ENCODE results near the gene EXOC1L.

The EXOC1L gene

DNA sequence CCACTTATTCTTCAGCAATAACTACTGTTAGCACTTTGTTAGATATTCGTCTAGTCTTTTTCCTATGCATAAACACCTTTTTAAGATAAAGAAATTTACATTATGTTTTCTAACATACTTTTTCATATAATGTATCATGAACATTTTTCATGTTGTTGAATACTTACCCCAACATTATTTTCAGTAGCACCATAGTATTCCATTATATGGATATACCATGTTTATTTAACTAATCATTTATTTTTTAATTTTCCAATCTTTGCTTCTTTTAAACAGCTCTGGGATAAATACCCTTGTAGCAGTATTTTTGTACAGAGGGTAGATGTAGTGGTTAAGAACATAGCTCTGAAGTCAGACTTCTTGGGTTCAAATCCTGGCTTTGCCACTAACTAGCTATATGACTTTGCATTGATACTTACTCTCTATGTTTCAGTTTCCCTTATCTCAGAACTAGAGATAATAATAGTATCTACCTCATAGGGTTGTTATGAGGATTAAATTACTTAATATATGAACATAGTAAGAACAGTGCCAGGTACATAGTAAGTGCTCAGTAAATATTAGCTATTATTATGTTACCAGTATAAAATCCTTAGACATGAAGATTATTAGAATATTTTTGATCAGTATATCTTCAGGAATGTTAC lies 45.1 kb downstream of the EXOC1L start:
- TF ChIP-seq, protein P1, sequence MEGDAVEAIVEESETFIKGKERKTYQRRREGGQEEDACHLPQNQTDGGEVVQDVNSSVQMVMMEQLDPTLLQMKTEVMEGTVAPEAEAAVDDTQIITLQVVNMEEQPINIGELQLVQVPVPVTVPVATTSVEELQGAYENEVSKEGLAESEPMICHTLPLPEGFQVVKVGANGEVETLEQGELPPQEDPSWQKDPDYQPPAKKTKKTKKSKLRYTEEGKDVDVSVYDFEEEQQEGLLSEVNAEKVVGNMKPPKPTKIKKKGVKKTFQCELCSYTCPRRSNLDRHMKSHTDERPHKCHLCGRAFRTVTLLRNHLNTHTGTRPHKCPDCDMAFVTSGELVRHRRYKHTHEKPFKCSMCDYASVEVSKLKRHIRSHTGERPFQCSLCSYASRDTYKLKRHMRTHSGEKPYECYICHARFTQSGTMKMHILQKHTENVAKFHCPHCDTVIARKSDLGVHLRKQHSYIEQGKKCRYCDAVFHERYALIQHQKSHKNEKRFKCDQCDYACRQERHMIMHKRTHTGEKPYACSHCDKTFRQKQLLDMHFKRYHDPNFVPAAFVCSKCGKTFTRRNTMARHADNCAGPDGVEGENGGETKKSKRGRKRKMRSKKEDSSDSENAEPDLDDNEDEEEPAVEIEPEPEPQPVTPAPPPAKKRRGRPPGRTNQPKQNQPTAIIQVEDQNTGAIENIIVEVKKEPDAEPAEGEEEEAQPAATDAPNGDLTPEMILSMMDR (conservative IDR thresholded peaks at IDR 0.05; ENCODE audit: low read length), result no peak
- no peak for TF ChIP-seq EZH2phosphoT487 (IDR thresholded peaks at IDR 0.05; ENCODE audit: borderline replicate concordance)
- H3K79me2 ChIP-seq (ENCODE audit: insufficient read depth, low read length), result no peaks in the 10 kb centered on the region

DNA sequence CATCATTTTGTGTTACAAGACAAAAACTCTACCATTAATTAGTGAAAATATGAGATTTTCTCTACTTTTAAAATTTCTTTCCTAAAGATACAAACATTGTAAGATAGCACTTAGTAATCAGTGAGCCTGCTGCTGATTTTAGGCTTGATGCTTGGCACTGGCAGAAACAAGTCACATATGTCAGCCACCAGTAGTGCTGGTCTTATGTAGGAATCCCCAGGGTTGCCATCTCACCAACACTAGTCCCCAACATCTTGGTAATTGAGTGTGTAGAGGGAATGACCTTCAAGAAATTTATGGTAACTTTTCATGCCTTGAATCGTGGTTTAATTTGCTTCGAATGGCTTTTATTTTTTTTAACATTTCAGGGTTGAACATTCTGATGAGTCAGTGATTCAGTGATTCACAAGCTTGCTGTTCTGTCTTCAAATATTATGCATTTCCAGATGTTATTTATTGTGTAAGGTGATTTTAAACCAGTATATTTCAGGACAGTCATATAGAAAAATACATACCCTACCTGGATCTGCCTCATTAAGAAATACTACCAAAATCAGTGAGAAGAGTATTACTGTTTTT lies 45.7 kb downstream of the EXOC1L start:
- no peak for TF ChIP-seq EZH2phosphoT487 (IDR thresholded peaks at IDR 0.05; ENCODE audit: borderline replicate concordance)
- TF ChIP-seq, protein P1 (conservative IDR thresholded peaks at IDR 0.05; ENCODE audit: low read length), result no peak
- Histone ChIP-seq H3F3A (ENCODE audit: low read depth) (no peaks in the 10 kb centered on the region), H2AFZ (ENCODE audit: low read length) (no peak overlapping the region), H3K4me2 (ENCODE audit: low read depth, low read length, poor library complexity, severe bottlenecking) (no peak overlapping the region), H3K36me3 (ENCODE audit: insufficient read depth, low read length) (peaks cover 33% of the 10 kb centered on the region; the same call in 1 of the 2 replicates), H3K9me3 (ENCODE audit: insufficient read depth, low read depth, low read length) (no peaks in the 10 kb centered on the region), H3K79me2 (ENCODE audit: insufficient read depth, low read length) (no peaks in the 10 kb centered on the region), H3K9me2 (replicated peaks; ENCODE audit: low read depth, low read length) (no peaks in the 10 kb centered on the region), H3K4me1 (ENCODE audit: insufficient read depth, low read length, poor library complexity, severe bottlenecking) (peaks cover 14% of the 10 kb centered on the region), H3K4me3 (ENCODE audit: low read length, poor library complexity, severe bottlenecking) (no peak overlapping the region), H3K9ac (ENCODE audit: low read depth, low read length, poor library complexity, severe bottlenecking) (no peak overlapping the region), H4K20me1 (ENCODE audit: insufficient read depth, low read length, poor library complexity, severe bottlenecking) (peaks cover 4% of the 10 kb centered on the region), H3K27me3 (ENCODE audit: insufficient read depth, low read length, poor library complexity, severe bottlenecking) (no peaks in the 10 kb centered on the region)

More for the DNA sequence above, 45.1 kb downstream of the EXOC1L start:
- H2AFZ ChIP-seq (ENCODE audit: low read length), result no peak overlapping the region
- H3K9ac ChIP-seq (ENCODE audit: low read depth, low read length, poor library complexity, severe bottlenecking), result no peak overlapping the region
- no peaks in the 10 kb centered on the region for H3K27me3 ChIP-seq (ENCODE audit: insufficient read depth, low read length, poor library complexity, severe bottlenecking)
- H3K4me3 ChIP-seq (ENCODE audit: low read length, poor library complexity, severe bottlenecking), result no peak overlapping the region
- no peak overlapping the region for H3K4me2 ChIP-seq (ENCODE audit: low read depth, low read length, poor library complexity, severe bottlenecking)
- no peaks in the 10 kb centered on the region for H3K9me2 ChIP-seq (replicated peaks; ENCODE audit: low read depth, low read length)
- no peaks in the 10 kb centered on the region for H3K9me3 ChIP-seq (ENCODE audit: insufficient read depth, low read depth, low read length)
- peaks cover 14% of the 10 kb centered on the region for H3K4me1 ChIP-seq (ENCODE audit: insufficient read depth, low read length, poor library complexity, severe bottlenecking)
- peaks cover 4% of the 10 kb centered on the region for H4K20me1 ChIP-seq (ENCODE audit: insufficient read depth, low read length, poor library complexity, severe bottlenecking)
- H3K36me3 ChIP-seq (ENCODE audit: insufficient read depth, low read length), result peaks cover 28% of the 10 kb centered on the region; the same call in 1 of the 2 replicates
- no peaks in the 10 kb centered on the region for H3F3A ChIP-seq (ENCODE audit: low read depth)

DNA sequence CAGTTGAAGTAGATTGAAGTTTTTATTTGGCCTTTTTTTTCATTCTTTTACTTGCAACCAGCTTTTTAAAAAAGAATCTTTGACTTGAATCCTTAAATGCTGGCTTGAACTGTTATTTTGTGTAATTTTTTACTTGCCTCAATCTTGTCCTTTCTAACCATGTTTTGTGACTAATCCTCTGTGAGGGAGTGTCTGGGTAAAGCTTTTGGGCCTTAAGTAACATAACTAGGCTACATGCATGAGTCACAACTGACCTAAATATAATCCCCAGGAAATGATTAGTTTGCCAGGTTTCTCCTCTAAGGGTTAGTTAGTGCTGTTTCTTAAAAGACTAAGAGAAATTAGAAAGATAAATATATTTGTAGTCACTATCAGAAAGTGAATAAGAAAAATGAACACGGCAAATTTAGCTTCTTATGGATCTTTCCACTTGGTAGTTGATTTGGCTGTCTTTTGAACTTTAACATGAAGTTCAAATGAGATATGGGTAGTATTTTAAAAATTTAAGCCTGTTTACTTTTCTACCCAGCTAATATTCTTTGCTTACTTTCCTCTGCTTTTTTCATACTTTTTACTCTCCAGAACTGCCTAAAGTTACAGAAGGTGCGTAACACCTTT lies 46.8 kb downstream of the EXOC1L start:
- no peaks in the 10 kb centered on the region for H3K79me2 ChIP-seq (ENCODE audit: insufficient read depth, low read length)
- TF ChIP-seq, protein P1 (conservative IDR thresholded peaks at IDR 0.05; ENCODE audit: low read length), result no peak
- no peak for TF ChIP-seq EZH2phosphoT487 (IDR thresholded peaks at IDR 0.05; ENCODE audit: borderline replicate concordance)
- no peaks in the 10 kb centered on the region for H3K27me3 ChIP-seq (ENCODE audit: insufficient read depth, low read length, poor library complexity, severe bottlenecking)
- H3K36me3 ChIP-seq (ENCODE audit: insufficient read depth, low read length), result peaks cover 44% of the 10 kb centered on the region; the same call in 1 of the 2 replicates
- H3K4me2 ChIP-seq (ENCODE audit: low read depth, low read length, poor library complexity, severe bottlenecking), result peak overlapping the region; percentile 17
- H4K20me1 ChIP-seq (ENCODE audit: insufficient read depth, low read length, poor library complexity, severe bottlenecking), result peaks cover 4% of the 10 kb centered on the region
- no peak overlapping the region for H3K4me3 ChIP-seq (ENCODE audit: low read length, poor library complexity, severe bottlenecking)
- H3K9me3 ChIP-seq (ENCODE audit: insufficient read depth, low read depth, low read length), result no peaks in the 10 kb centered on the region
- no peak overlapping the region; the same call in 1 of the 2 replicates for H2AFZ ChIP-seq (ENCODE audit: low read length)
- H3K4me1 ChIP-seq (ENCODE audit: insufficient read depth, low read length, poor library complexity, severe bottlenecking), result peaks cover 11% of the 10 kb centered on the region
- H3F3A ChIP-seq (ENCODE audit: low read depth), result no peaks in the 10 kb centered on the region
- H3K9me2 ChIP-seq (replicated peaks; ENCODE audit: low read depth, low read length), result no peaks in the 10 kb centered on the region
- no peak overlapping the region for H3K9ac ChIP-seq (ENCODE audit: low read depth, low read length, poor library complexity, severe bottlenecking)
